Tibial artery (tissue), 4 donors: Measurements from ENCODE around the gene PPM1L.
A peak's percentile ranks its signal among the peaks of the same experiment; 100 is the strongest.

Experiments
- DNase-seq, 2 donors: peaks; one replicate each; pipeline ENCODE4 v3.0.0-alpha.2; 2019
- H3K27ac ChIP-seq, 2 donors: fragments of 200-600 bp; sonication (generic) in 1 of 2; 1 replicate in 1 of 2; 2 replicates in 1 of 2; pipeline ENCODE4 v1.5.1; 2018 to 2019; ENCODE audit warnings: mild to moderate bottlenecking in 1 of 2
- H3K27me3 ChIP-seq, 2 donors: fragments of 200-600 bp; sonication (generic) in 1 of 2; one replicate each; pipeline versions ENCODE4 v1.5.1 to v1.6.0; 2016 to 2019
- H3K36me3 ChIP-seq, 3 donors: fragments of 200-600 bp; sonication (generic) in 2 of 3; one replicate each; pipeline ENCODE4 v1.5.1; 2016 to 2019; ENCODE audit warnings: mild to moderate bottlenecking in 2 of 3
- H3K4me1 ChIP-seq, 4 donors: fragments of 200-600 bp; sonication (generic) in 2 of 4; 1 replicate in 3 of 4; 2 replicates in 1 of 4; pipeline ENCODE4 v1.5.1; 2016 to 2019
- H3K4me3 ChIP-seq, 2 donors: fragments of 200-600 bp; sonication (generic) in 1 of 2; 1 replicate in 1 of 2; 2 replicates in 1 of 2; pipeline ENCODE4 v1.5.1; 2018 to 2019; ENCODE audit warnings: mild to moderate bottlenecking in 2 of 2
- H3K9me3 ChIP-seq, 3 donors: fragments of 200-600 bp; sonication (generic) in 1 of 3; one replicate each; pipeline ENCODE4 v1.5.1; 2016 to 2019
- CTCF ChIP-seq, 2 experiments: fragments of 200-600 bp in 1 of 2; fragments of 450-650 bp in 1 of 2; IDR thresholded peaks; one replicate each; pipeline ENCODE4 v1.5.1; 2017 to 2019; ENCODE audit warnings: antibody characterized with exemption in 2 of 2, mild to moderate bottlenecking in 1 of 2, moderate library complexity in 1 of 2
- intact Hi-C: fragments of 100-400 bp; cut with DNase I; formaldehyde crosslinking; loops from one replicate; pipeline ENCODE4 v1.15.0; 2023; ENCODE audit warnings: low total_unique reads

Gene PPM1L

GRCh38 chr3:160722331-160722730 is 33.7 kb upstream of the PPM1L start:
- no peaks in the 10 kb centered on the region for H3K27me3 ChIP-seq
- H3K9me3 ChIP-seq, result no peaks in the 10 kb centered on the region
- no peak overlapping the region for H3K27ac ChIP-seq
- no peak for TF ChIP-seq CTCF (IDR thresholded peaks at IDR 0.05)
- H3K36me3 ChIP-seq, result no peaks in the 10 kb centered on the region
- no peak overlapping the region for H3K4me3 ChIP-seq
- intact Hi-C loops, result no loop called here
- DNase-seq, result no peak
- no peaks in the 10 kb centered on the region for H3K4me1 ChIP-seq

GRCh38 chr3:160725338-160725737 is 30.7 kb upstream of the PPM1L start:
- no peak for DNase-seq
- Histone ChIP-seq H3K36me3 (no peaks in the 10 kb centered on the region), H3K9me3 (no peaks in the 10 kb centered on the region), H3K27me3 (no peaks in the 10 kb centered on the region), H3K4me3 (no peak overlapping the region), H3K27ac (no peak overlapping the region), H3K4me1 (no peaks in the 10 kb centered on the region)
- no peak for TF ChIP-seq CTCF (IDR thresholded peaks at IDR 0.05)
- intact Hi-C loops, result no loop called here

GRCh38 chr3:160735826-160736225 is 20.2 kb upstream of the PPM1L start:
- intact Hi-C loops, result no loop called here
- Histone ChIP-seq H3K36me3 (no peaks in the 10 kb centered on the region), H3K27me3 (no peaks in the 10 kb centered on the region), H3K4me1 (peaks cover 0 to 50% (median 20%) of the 10 kb centered on the region in 4 donors), H3K27ac (peak overlapping the region; percentile 7 to 42), H3K9me3 (no peaks in the 10 kb centered on the region), H3K4me3 (no peak overlapping the region)
- no peak for TF ChIP-seq CTCF (IDR thresholded peaks at IDR 0.05)
- no peak for DNase-seq

GRCh38 chr3:160738048-160738447 is 18.0 kb upstream of the PPM1L start:
- DNase-seq, result no peak
- peaks cover 0 to 50% (median 20%) of the 10 kb centered on the region in 4 donors for H3K4me1 ChIP-seq
- TF ChIP-seq CTCF (IDR thresholded peaks at IDR 0.05), result no peak
- peak overlapping the region; percentile 63 to 69 for H3K27ac ChIP-seq
- H3K27me3 ChIP-seq, result no peaks in the 10 kb centered on the region
- no peaks in the 10 kb centered on the region for H3K9me3 ChIP-seq
- intact Hi-C loops, result no loop called here
- no peak overlapping the region for H3K4me3 ChIP-seq
- no peaks in the 10 kb centered on the region for H3K36me3 ChIP-seq

- no peaks in the 10 kb centered on the region for H3K36me3 ChIP-seq
- TF ChIP-seq CTCF (IDR thresholded peaks at IDR 0.05), result no peak
- DNase-seq, result peak; percentile 69 to 91
- H3K27ac ChIP-seq, result peak overlapping the region; percentile 63 to 69
- H3K4me1 ChIP-seq, result peaks cover 0 to 50% (median 20%) of the 10 kb centered on the region in 4 donors
- H3K27me3 ChIP-seq, result no peaks in the 10 kb centered on the region
- H3K4me3 ChIP-seq, result no peak overlapping the region
- H3K9me3 ChIP-seq, result no peaks in the 10 kb centered on the region
- intact Hi-C loops, result no loop called here
Observed at GRCh38 chr3:160739079-160739478, 17.0 kb upstream of the PPM1L start.

- H3K27me3 ChIP-seq, result no peaks in the 10 kb centered on the region
- H3K27ac ChIP-seq, result no peak overlapping the region
- H3K4me1 ChIP-seq, result peaks cover 0 to 19% (median 6%) of the 10 kb centered on the region in 4 donors
- intact Hi-C loops, result no loop called here
- no peaks in the 10 kb centered on the region for H3K9me3 ChIP-seq
- no peak overlapping the region for H3K4me3 ChIP-seq
- no peaks in the 10 kb centered on the region for H3K36me3 ChIP-seq
- no peak for TF ChIP-seq CTCF (IDR thresholded peaks at IDR 0.05)
- no peak for DNase-seq
Observed at GRCh38 chr3:160746976-160747375, 9.1 kb upstream of the PPM1L start.
